Ascending aorta (tissue), 2 donors: Measurements from ENCODE around the gene FBXO41. TPM values are rescaled to one million over a fixed set of nuclear protein-coding genes. Genes with fewer than 3 reads are reported as not detected.

ENCODE experiments used
- DNase-seq, 2 donors: peaks; one replicate each; pipeline ENCODE4 v3.0.0-alpha.2; 2019; ENCODE audit warnings: low spot score in 2 of 2
- H3K27ac ChIP-seq, 2 donors: fragments of 200-600 bp; sonication (generic); one replicate each; pipeline ENCODE4 v1.5.1; 2016 to 2017; ENCODE audit warnings: mild to moderate bottlenecking in 1 of 2
- H3K27me3 ChIP-seq: fragments of 200-600 bp; sonication (generic); one replicate; pipeline ENCODE4 v1.5.1; 2017
- H3K36me3 ChIP-seq, 2 donors: fragments of 200-600 bp; sonication (generic); one replicate each; pipeline ENCODE4 v1.5.1; 2016
- H3K4me1 ChIP-seq, 2 donors: fragments of 200-600 bp; sonication (generic); one replicate each; pipeline ENCODE4 v1.5.1; 2016 to 2017; ENCODE audit warnings: mild to moderate bottlenecking in 1 of 2
- H3K4me3 ChIP-seq, 2 donors: fragments of 200-600 bp; sonication (generic); one replicate each; pipeline ENCODE4 v1.5.1; 2016 to 2017; ENCODE audit warnings: mild to moderate bottlenecking in 1 of 2
- H3K9me3 ChIP-seq, 2 donors: fragments of 200-600 bp; sonication (generic); one replicate each; pipeline ENCODE4 v1.5.1; 2016
- intact Hi-C: fragments of 100-400 bp; cut with DNase I; formaldehyde crosslinking; loops from one replicate; pipeline ENCODE4 v1.15.1; 2023
- total RNA-seq: library from RNA; depleted of rRNA; stranded (reverse); fragments of >200 nt; gene quantifications from one replicate; pipeline ENCODE4 v1.1.0, GENCODE V29; 2016
- TF ChIP-seq, protein P1 (sequence below), 3 experiments: fragments of 200-600 bp in 2 of 3; fragments of 450-650 bp in 1 of 3; sonication (generic) in 2 of 3; IDR thresholded peaks; one replicate each; pipeline ENCODE4 v1.5.1; 2016 to 2019; ENCODE audit warnings: antibody characterized with exemption in 3 of 3, mild to moderate bottlenecking in 1 of 3, moderate library complexity in 1 of 3

The FBXO41 gene
- total RNA-seq, 1 donor from 2014 or later: 5.2 TPM

GRCh38 chr2:73258186-73258912 is 25.9 kb downstream of the FBXO41 start:
- TF ChIP-seq, protein P1, sequence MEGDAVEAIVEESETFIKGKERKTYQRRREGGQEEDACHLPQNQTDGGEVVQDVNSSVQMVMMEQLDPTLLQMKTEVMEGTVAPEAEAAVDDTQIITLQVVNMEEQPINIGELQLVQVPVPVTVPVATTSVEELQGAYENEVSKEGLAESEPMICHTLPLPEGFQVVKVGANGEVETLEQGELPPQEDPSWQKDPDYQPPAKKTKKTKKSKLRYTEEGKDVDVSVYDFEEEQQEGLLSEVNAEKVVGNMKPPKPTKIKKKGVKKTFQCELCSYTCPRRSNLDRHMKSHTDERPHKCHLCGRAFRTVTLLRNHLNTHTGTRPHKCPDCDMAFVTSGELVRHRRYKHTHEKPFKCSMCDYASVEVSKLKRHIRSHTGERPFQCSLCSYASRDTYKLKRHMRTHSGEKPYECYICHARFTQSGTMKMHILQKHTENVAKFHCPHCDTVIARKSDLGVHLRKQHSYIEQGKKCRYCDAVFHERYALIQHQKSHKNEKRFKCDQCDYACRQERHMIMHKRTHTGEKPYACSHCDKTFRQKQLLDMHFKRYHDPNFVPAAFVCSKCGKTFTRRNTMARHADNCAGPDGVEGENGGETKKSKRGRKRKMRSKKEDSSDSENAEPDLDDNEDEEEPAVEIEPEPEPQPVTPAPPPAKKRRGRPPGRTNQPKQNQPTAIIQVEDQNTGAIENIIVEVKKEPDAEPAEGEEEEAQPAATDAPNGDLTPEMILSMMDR (IDR thresholded peaks at IDR 0.05): no peak
- no peak for DNase-seq
- intact Hi-C loops: no loop called here
- Histone ChIP-seq H3K27me3 (no peaks in the 10 kb centered on the region), H3K4me3 (no peak overlapping the region), H3K27ac (no peak overlapping the region), H3K4me1 (no peaks in the 10 kb centered on the region), H3K9me3 (no peaks in the 10 kb centered on the region), H3K36me3 (peaks cover 11 to 13% of the 10 kb centered on the region in 2 donors)

DNA sequence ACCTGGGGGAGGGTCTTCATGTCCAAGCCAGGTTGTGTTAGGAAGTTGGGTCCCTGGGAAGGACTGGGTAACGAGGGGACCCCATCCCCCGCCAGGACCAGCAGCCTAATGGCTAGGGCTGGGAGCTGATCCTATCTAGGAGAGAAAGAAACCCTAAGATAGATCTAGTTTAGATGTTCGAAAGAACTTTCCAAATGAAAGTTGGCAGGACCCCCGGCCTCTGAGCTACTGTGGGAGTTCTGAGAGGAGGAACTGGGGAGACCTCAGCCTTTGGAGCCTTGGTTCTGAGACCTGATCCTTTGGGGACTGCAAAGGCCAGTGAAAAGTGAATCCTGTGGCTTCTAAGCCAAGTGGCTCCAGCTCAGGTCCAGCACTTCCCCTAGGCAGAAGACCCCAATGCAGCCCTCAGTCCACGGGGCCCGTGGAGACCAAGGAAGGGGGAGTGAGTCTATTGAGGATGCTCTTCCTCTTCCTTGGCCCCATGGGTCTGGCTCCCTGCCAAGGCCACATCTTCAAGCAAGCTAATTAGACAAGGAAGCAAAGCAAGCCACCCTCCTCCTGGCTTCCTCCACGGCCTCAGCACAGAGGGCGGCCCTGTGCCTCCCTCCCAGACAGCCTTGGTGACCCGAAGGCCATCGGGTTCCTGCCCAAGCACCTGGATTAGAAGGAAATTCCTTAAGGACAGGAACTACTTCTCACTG is 26.7 kb downstream of the FBXO41 start:
- intact Hi-C loops: no loop called here
- DNase-seq: no peak

GRCh38 chr2:73257021-73257420 is 27.3 kb downstream of the FBXO41 start:
- no peaks in the 10 kb centered on the region for H3K4me1 ChIP-seq
- H3K27ac ChIP-seq: no peak overlapping the region
- TF ChIP-seq, protein P1 (IDR thresholded peaks at IDR 0.05): no peak
- H3K9me3 ChIP-seq: no peaks in the 10 kb centered on the region
- H3K4me3 ChIP-seq: no peak overlapping the region
- intact Hi-C loops: no loop called here
- no peak for DNase-seq
- H3K36me3 ChIP-seq: peaks cover 23 to 26% of the 10 kb centered on the region in 2 donors
- H3K27me3 ChIP-seq: no peaks in the 10 kb centered on the region

More for the DNA sequence above, 26.7 kb downstream of the FBXO41 start:
- peaks cover 18 to 21% of the 10 kb centered on the region in 2 donors for H3K36me3 ChIP-seq
- TF ChIP-seq, protein P1 (IDR thresholded peaks at IDR 0.05): no peak
- H3K27ac ChIP-seq: no peak overlapping the region
- no peaks in the 10 kb centered on the region for H3K27me3 ChIP-seq
- H3K4me1 ChIP-seq: no peaks in the 10 kb centered on the region
- no peak overlapping the region for H3K4me3 ChIP-seq
- H3K9me3 ChIP-seq: no peaks in the 10 kb centered on the region

DNA sequence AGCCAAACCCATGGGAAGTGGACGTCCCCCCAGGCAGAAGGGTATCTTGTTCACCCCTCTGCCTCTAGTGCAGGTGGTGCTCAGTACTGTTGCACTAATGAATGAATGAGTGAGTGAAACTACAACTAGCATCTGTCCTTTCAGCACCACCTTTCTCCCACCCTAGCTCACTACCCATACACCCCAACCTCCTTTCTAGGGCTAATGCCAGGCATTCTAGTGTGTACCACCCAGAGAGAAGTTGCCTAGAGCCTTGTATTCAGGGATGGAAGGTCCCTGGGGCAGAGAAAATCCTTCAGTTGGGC is 27.7 kb downstream of the FBXO41 start:
- H3K4me1 ChIP-seq: no peaks in the 10 kb centered on the region
- intact Hi-C loops: no loop called here
- no peak overlapping the region for H3K27ac ChIP-seq
- TF ChIP-seq, protein P1 (IDR thresholded peaks at IDR 0.05): no peak
- no peaks in the 10 kb centered on the region for H3K27me3 ChIP-seq
- peaks cover 28 to 31% of the 10 kb centered on the region in 2 donors for H3K36me3 ChIP-seq
- no peaks in the 10 kb centered on the region for H3K9me3 ChIP-seq
- H3K4me3 ChIP-seq: no peak overlapping the region
- DNase-seq: no peak

- no peaks in the 10 kb centered on the region for H3K9me3 ChIP-seq
- H3K27me3 ChIP-seq: no peaks in the 10 kb centered on the region
- intact Hi-C loops: no loop called here
- H3K4me1 ChIP-seq: no peaks in the 10 kb centered on the region
- TF ChIP-seq, protein P1 (IDR thresholded peaks at IDR 0.05): no peak
- H3K27ac ChIP-seq: no peak overlapping the region
- peaks cover 33 to 36% of the 10 kb centered on the region in 2 donors for H3K36me3 ChIP-seq
- DNase-seq: no peak
- no peak overlapping the region for H3K4me3 ChIP-seq
Measured at GRCh38 chr2:73255907-73256617, 28.2 kb downstream of the FBXO41 start.
